Sigmoid colon (tissue), 7 donors: ENCODE measurements around the gene NTM. TPM values are rescaled to one million over a fixed set of nuclear protein-coding genes. Genes with fewer than 3 reads are reported as not detected.

Experiments
- DNase-seq: peaks from one replicate; pipeline ENCODE4 v3.0.0-alpha.2; 2019
- H3K27ac ChIP-seq, 4 donors: fragments of 200-600 bp; sonication (generic); one replicate each; pipeline ENCODE4 v1.5.1; 2016 to 2019; ENCODE audit warnings: mild to moderate bottlenecking in 1 of 4
- H3K27me3 ChIP-seq, 3 donors: fragments of 200-600 bp; sonication (generic); one replicate each; pipeline ENCODE4 v1.5.1; 2019; ENCODE audit warnings: mild to moderate bottlenecking in 1 of 3
- H3K36me3 ChIP-seq, 4 donors: fragments of 200-600 bp; sonication (generic); one replicate each; pipeline ENCODE4 v1.5.1; 2016 to 2019
- H3K4me1 ChIP-seq, 4 donors: fragments of 200-600 bp; sonication (generic); one replicate each; pipeline ENCODE4 v1.5.1; 2017 to 2019
- H3K4me3 ChIP-seq, 4 donors: fragments of 200-600 bp; sonication (generic); one replicate each; pipeline ENCODE4 v1.5.1; 2017 to 2019; ENCODE audit warnings: mild to moderate bottlenecking in 2 of 4, moderate library complexity in 1 of 4
- H3K9me3 ChIP-seq, 4 donors: fragments of 200-600 bp in 3 of 4; sonication (generic) in 3 of 4; one replicate each; pipeline versions ENCODE4 v1.5.1 to v1.6.1; 2013 to 2019
- EP300 ChIP-seq, 4 donors: sonication (generic); formaldehyde crosslinking; IDR thresholded peaks; one replicate each; pipeline ENCODE4 v1.6.1; 2017; ENCODE audit warnings: antibody characterized with exemption in 4 of 4
- POLR2A ChIP-seq, 2 donors: fragments of 450-650 bp; IDR thresholded peaks; one replicate each; pipeline ENCODE4 v1.6.1; 2016; ENCODE audit warnings: antibody characterized with exemption in 2 of 2, mild to moderate bottlenecking in 2 of 2, moderate library complexity in 2 of 2
- POLR2AphosphoS5 ChIP-seq, 4 donors: sonication (generic); formaldehyde crosslinking; IDR thresholded peaks; one replicate each; pipeline ENCODE4 v1.6.1; 2017; ENCODE audit warnings: antibody characterized with exemption in 4 of 4
- WGBS, 2 donors: extraction: QIAGEN DNeasy Blood & Tissue Kit; methylation state at CpG; one replicate each; pipeline ENCODE4 v1.1.7; 2013; 5-methylcytosine and 5-hydroxymethylcytosine counted together
- intact Hi-C: fragments of 100-400 bp; cut with DNase I; formaldehyde crosslinking; loops from one replicate; pipeline ENCODE4 v1.15.1; 2023
- polyA plus RNA-seq, 3 donors: library from polyadenylated mRNA; stranded (reverse); fragments of 200-250 nt; gene quantifications; one replicate each; pipeline ENCODE4 v1.2.3, GENCODE V29; 2013
- total RNA-seq, 4 donors: library from RNA; depleted of rRNA; stranded (reverse); fragments of >200 nt; gene quantifications; one replicate each; pipeline ENCODE4 v1.1.0, GENCODE V29; 2016
- TF ChIP-seq, protein P1 (sequence below), 4 experiments: fragments of 450-650 bp in 3 of 4; fragments of 200-600 bp in 1 of 4; IDR thresholded peaks; one replicate each; pipeline ENCODE4 v1.5.1; 2016 to 2019; ENCODE audit warnings: antibody characterized with exemption in 4 of 4, mild to moderate bottlenecking in 3 of 4, moderate library complexity in 2 of 4
- donor health status: healthy with polysubstance abuse.
- donor health status: Bipolar disorder and iron deficiency.
- donor health status: healthy.

NTM gene
- total and polyA plus RNA-seq, 7 donors: 0.96 to 18.3 (median 6.4) TPM; not detected in 1

DNA sequence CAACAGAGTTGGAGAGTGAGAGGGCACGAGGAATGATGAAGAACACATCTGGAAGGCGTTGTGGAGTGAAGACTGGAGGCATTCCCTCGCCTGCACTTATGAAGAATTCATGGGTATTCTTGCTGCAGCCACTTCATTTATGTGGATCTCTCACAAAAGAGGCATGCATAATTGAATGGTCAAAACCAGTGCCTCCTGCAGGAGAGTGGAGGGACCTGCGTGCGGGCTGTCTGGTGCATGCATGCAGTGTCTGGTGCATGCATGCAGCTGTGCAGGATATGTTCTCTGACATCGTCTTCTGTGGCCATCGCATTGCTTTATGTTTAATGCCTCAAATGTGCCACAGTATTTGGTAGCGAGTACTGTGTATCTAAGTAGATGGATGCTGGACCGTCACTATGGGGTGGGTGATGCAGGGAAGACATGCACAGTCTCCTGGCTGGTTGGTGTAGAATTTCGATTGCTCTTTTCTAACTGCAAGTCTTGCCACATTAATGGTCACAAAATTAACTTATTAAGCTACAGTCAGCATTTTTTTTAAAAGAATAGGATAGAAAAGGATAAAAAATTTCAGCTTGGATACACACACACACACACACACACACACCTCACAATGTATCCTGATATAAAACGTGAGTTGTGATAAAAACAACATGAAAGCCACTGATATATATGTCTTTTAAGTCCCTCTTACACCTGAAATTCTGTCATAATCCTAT lies 20.9 kb upstream of the NTM start:
- no peak for TF ChIP-seq POLR2AphosphoS5 (IDR thresholded peaks at IDR 0.05)
- no peak for TF ChIP-seq EP300 (IDR thresholded peaks at IDR 0.05)
- TF ChIP-seq POLR2A (IDR thresholded peaks at IDR 0.05): no peak
- TF ChIP-seq, protein P1, sequence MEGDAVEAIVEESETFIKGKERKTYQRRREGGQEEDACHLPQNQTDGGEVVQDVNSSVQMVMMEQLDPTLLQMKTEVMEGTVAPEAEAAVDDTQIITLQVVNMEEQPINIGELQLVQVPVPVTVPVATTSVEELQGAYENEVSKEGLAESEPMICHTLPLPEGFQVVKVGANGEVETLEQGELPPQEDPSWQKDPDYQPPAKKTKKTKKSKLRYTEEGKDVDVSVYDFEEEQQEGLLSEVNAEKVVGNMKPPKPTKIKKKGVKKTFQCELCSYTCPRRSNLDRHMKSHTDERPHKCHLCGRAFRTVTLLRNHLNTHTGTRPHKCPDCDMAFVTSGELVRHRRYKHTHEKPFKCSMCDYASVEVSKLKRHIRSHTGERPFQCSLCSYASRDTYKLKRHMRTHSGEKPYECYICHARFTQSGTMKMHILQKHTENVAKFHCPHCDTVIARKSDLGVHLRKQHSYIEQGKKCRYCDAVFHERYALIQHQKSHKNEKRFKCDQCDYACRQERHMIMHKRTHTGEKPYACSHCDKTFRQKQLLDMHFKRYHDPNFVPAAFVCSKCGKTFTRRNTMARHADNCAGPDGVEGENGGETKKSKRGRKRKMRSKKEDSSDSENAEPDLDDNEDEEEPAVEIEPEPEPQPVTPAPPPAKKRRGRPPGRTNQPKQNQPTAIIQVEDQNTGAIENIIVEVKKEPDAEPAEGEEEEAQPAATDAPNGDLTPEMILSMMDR (IDR thresholded peaks at IDR 0.05): no peak
- no peak for DNase-seq
- Histone ChIP-seq H3K4me3 (no peak overlapping the region), H3K9me3 (no peaks in the 10 kb centered on the region), H3K4me1 (no peaks in the 10 kb centered on the region), H3K27me3 (no peaks in the 10 kb centered on the region), H3K27ac (no peak overlapping the region), H3K36me3 (no peaks in the 10 kb centered on the region)
- 75 to 85% methylated on average over 11 of the region's 11 CpGs for WGBS, 2 donors
- intact Hi-C loops: no loop called here

DNA sequence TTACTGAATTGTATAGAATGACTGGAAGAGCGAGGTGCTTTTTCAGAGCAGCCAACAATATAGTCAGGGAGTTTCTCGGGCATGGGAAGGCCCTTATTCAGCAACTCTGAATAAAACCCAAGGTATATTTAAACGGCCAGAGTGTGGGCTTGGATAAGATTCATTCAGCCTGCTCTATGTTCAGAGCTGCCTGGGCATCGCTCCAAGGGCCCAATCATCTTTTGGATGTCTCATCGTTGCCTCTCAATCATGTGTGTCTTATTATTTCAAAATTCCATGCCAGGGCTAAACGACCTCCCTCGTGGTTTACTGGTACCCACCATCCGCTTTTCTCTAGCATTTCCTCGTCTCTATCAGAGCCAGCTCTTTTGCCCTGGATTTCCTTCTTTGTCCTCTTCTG lies 19.5 kb upstream of the NTM start:
- DNase-seq: no peak
- 75 to 81% methylated on average over 9 of the region's 9 CpGs for WGBS, 2 donors
- no peak for TF ChIP-seq POLR2A (IDR thresholded peaks at IDR 0.05)
- TF ChIP-seq, protein P1 (IDR thresholded peaks at IDR 0.05): no peak
- TF ChIP-seq EP300 (IDR thresholded peaks at IDR 0.05): no peak
- no peak for TF ChIP-seq POLR2AphosphoS5 (IDR thresholded peaks at IDR 0.05)
- Histone ChIP-seq H3K4me3 (no peak overlapping the region), H3K36me3 (no peaks in the 10 kb centered on the region), H3K9me3 (no peaks in the 10 kb centered on the region), H3K27ac (no peak overlapping the region), H3K4me1 (no peaks in the 10 kb centered on the region), H3K27me3 (no peaks in the 10 kb centered on the region)
- intact Hi-C loops: no loop called here

DNA sequence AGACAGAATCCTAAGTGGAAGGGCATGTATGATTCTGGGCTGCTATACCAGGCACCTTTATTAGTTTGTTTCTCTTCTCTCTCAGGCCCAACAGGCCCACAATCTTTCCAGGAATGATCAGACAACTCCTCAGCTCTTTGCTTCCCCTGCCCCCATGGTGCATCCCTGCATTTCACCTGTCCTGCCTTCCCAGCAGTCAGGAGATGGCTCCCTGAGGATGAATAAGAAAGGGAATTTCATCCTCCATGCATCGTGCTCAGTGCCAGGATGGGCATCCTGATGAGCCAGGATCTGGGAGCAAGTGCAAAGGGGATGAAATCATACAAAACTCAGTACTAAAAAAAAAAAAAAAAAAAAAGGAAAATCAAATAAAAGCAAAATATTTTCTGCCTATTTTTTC lies 18.6 kb upstream of the NTM start:
- no peak for DNase-seq
- H3K4me3 ChIP-seq: no peak overlapping the region
- H3K27me3 ChIP-seq: no peaks in the 10 kb centered on the region
- intact Hi-C loops: no loop called here
- no peaks in the 10 kb centered on the region for H3K4me1 ChIP-seq
- H3K27ac ChIP-seq: no peak overlapping the region
- TF ChIP-seq POLR2A (IDR thresholded peaks at IDR 0.05) (no peak), POLR2AphosphoS5 (IDR thresholded peaks at IDR 0.05) (no peak), EP300 (IDR thresholded peaks at IDR 0.05) (no peak)
- TF ChIP-seq, protein P1 (IDR thresholded peaks at IDR 0.05): no peak
- H3K36me3 ChIP-seq: no peaks in the 10 kb centered on the region
- 31 to 48% methylated on average over 1 of the region's 1 CpG for WGBS, 2 donors
- no peaks in the 10 kb centered on the region for H3K9me3 ChIP-seq

DNA sequence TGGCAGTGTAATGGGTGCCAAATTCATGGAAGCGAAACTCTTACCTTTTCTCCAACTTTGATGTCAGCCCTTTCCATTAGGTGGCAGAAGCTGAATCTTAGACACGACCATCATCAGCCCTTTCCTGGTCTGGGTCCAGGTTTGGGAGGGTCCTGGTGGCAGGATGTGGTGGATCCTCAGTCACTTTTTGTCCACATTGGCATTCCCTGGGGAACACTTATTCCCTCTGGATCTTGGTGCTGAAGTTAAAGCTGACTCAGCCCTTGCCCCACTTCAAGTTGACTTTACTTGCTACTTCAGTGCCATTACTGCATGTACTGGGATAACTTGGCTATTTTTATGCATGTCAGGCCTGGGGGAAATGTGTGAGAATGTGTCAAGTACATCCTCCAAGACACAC lies 16.6 kb upstream of the NTM start:
- no peak for DNase-seq
- no peak overlapping the region for H3K27ac ChIP-seq
- TF ChIP-seq POLR2A (IDR thresholded peaks at IDR 0.05): no peak
- TF ChIP-seq POLR2AphosphoS5 (IDR thresholded peaks at IDR 0.05): no peak
- TF ChIP-seq EP300 (IDR thresholded peaks at IDR 0.05): no peak
- TF ChIP-seq, protein P1 (IDR thresholded peaks at IDR 0.05): no peak
- 47 to 85% methylated on average over 2 of the region's 2 CpGs for WGBS, 2 donors
- no peaks in the 10 kb centered on the region for H3K9me3 ChIP-seq
- intact Hi-C loops: no loop called here
- no peaks in the 10 kb centered on the region for H3K4me1 ChIP-seq
- no peak overlapping the region for H3K4me3 ChIP-seq
- no peaks in the 10 kb centered on the region for H3K27me3 ChIP-seq
- no peaks in the 10 kb centered on the region for H3K36me3 ChIP-seq

DNA sequence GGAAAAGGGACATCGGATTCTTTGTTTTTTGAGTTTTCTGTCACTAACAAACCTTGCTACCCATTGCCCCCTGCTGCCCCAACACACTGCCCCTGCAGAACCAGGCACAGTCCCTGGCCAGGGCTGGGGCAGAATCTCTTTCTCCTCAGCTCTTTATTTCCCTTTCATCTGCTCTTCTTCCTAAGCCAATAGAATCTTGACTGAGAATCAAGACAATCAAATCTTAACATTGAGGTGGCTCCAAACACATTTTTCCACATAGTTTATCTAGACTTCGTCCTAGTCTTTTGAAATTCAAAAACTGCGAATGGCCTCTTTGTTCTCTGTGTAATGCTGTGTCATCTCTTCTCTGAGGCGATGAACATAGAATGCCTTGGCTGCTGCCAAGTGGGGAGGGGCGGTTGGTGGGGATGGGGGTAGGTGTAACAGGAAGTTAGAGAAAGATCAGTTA lies 16.1 kb upstream of the NTM start:
- H3K36me3 ChIP-seq: no peaks in the 10 kb centered on the region
- WGBS, 2 donors: 56 to 66% methylated on average over 5 of the region's 5 CpGs
- no peaks in the 10 kb centered on the region for H3K27me3 ChIP-seq
- no peak overlapping the region for H3K27ac ChIP-seq
- no peak for TF ChIP-seq POLR2A (IDR thresholded peaks at IDR 0.05)
- TF ChIP-seq POLR2AphosphoS5 (IDR thresholded peaks at IDR 0.05): no peak
- no peak for TF ChIP-seq EP300 (IDR thresholded peaks at IDR 0.05)
- TF ChIP-seq, protein P1 (IDR thresholded peaks at IDR 0.05): no peak
- H3K4me1 ChIP-seq: no peaks in the 10 kb centered on the region
- DNase-seq: no peak
- H3K4me3 ChIP-seq: no peak overlapping the region
- intact Hi-C loops: no loop called here
- no peaks in the 10 kb centered on the region for H3K9me3 ChIP-seq
